ENCODE data around the gene DROSHA.

- no peak for TF ChIP-seq CTCF (conservative IDR thresholded peaks at IDR 0.05)
- TF ChIP-seq ZFX (IDR thresholded peaks at IDR 0.05): no peak
These were observed 98.7 kb downstream of the DROSHA start for GRCh38 chr5:31433229-31433628.

All from C4-2B (cell line).